H54 (cell line): ENCODE measurements around the gene NTRK3.

Experiments used
- DNase-seq: peaks from one replicate; pipeline ENCODE4 v3.0.0; 2011; ENCODE audit warnings: low spot score, mixed read lengths; ENCODE audit not compliant: insufficient read length
- FAIRE-seq: peaks from 3 replicates; lab custom pipeline; 2011; peaks lifted over from hg19 to GRCh38; lab: Jason Lieb, UNC
- POLR2A ChIP-seq: IDR thresholded peaks from 2 replicates; pipeline ENCODE4 v1.6.1; 2011; ENCODE audit warnings: low read depth, mild to moderate bottlenecking, low read length

The NTRK3 gene

DNA sequence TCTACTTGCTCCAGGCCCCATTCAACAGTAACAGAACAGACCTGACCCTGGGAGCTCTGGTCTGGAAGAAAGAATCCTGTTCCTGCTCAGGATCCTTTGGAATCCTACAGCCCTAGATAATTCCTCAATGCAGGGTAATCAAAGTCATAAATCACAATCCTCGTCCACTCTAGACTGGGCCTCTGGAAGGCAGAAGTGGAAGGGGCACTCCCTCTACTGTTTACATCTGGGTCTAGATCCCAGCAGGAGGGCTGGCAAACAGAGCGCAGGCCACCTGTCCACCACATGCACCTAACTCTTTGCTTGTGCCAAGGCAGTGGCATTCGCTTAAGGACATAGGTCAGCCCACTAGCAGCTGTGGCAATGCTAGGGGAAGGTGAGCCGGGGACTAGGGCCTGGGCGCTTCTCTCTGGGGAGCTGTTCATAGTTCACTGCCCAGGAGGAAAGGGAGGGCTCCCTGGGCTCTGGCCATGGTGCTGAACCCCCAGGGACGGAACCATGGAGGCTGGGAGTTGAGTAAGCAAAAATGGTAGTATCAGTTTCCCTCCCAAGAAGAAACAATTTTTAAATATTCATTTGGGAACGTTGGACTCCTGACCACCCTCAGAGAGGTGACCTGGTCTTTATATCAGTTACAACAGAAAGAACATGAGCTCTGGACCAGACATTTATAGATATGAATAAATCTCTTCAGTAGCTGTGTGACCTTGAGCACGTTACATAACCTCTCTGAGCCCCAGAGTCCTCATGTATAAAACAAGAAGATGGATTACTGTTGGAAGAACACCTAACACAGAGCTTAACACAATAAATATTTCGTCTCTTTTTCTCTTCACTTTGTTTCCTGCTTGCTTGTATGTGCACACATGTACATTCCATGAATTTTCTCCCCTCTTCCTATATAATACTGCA lies 90.2 kb downstream of the NTRK3 start:
- DNase-seq: peak; percentile 6
- no peak for TF ChIP-seq POLR2A
- FAIRE-seq: no peak

DNA sequence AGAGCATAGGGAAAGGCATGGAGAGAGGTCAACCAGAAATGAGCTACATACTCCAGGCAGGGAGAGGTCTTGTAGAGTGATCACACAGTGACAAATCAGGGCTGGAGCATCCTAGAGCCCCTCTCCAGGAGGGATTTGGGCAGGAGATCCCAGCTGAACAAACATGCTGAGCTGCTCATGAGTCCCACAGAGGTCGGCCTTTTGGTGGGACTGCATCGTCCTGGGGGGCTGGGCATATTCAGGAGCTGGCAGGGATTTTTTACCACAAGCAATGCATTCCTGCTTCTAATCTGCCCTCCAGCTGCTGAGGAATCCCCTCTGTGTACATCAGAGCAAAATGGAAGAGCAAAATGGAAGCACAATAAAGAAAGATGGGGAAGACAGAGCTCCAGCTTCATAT lies 94.9 kb downstream of the NTRK3 start:
- DNase-seq (no peak), FAIRE-seq (no peak)
- no peak for TF ChIP-seq POLR2A

GRCh38 chr15:88155310-88155709 lies 101.2 kb downstream of the NTRK3 start:
- no peak for FAIRE-seq
- no peak for DNase-seq
- TF ChIP-seq POLR2A: no peak

GRCh38 chr15:88152672-88153071 lies 103.9 kb downstream of the NTRK3 start:
- TF ChIP-seq POLR2A: no peak
- DNase-seq: no peak
- FAIRE-seq: no peak

- no peak for TF ChIP-seq POLR2A
- DNase-seq: no peak
- no peak for FAIRE-seq
These were observed 108.8 kb downstream of the NTRK3 start for GRCh38 chr15:88147760-88148159.

GRCh38 chr15:88144921-88145653 lies 111.5 kb downstream of the NTRK3 start:
- FAIRE-seq (no peak), DNase-seq (no peak)
- no peak for TF ChIP-seq POLR2A

DNA sequence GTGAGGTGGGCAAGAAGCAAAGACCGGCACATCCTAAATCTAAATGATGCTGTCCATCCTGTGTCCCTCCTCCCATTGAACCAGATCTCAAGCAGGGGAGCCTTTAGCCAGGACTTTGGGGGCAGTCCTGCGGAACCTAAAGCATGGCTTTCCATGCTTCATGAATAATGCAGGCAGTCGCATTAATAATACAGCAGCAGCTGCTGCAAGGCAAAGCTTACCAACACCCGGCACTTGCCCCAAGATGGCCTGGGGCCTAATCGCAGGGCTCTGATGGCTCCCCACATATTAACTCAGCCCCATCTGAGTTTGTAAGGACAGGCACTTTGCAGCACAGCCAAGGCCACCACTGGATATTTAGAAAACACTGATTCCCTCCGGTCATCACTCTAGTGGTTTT lies 114.4 kb downstream of the NTRK3 start:
- FAIRE-seq (no peak), DNase-seq (no peak)
- no peak for TF ChIP-seq POLR2A

- DNase-seq (no peak), FAIRE-seq (no peak)
- no peak for TF ChIP-seq POLR2A
These were observed 115.2 kb downstream of the NTRK3 start for GRCh38 chr15:88141269-88141889.

- no peak for FAIRE-seq
- no peak for DNase-seq
- no peak for TF ChIP-seq POLR2A
These were observed 116.1 kb downstream of the NTRK3 start for GRCh38 chr15:88140398-88140797.

DNA sequence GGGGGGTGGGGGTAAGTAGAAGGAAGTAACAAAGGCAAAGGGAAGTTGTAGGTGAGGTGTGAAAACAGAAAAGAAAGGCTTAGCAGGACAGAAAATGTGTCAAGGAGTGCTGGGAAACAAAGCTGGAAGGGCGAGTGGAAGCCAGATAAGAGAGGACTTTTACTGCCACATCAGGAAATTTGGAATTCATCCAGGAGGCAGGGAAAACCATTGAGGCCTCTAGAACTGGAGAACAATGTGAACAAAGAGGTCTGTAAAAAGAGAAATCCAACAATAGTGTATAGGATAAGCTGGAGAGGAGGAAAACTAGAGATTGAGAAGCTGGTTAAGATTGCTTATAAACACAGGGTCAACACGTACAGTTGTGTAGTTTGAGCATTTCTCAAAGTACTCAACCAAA lies 116.6 kb downstream of the NTRK3 start:
- DNase-seq: no peak
- TF ChIP-seq POLR2A: no peak
- FAIRE-seq: no peak

- FAIRE-seq: no peak
- TF ChIP-seq POLR2A: no peak
- DNase-seq: no peak
These were observed 122.7 kb downstream of the NTRK3 start for GRCh38 chr15:88133795-88134194.

DNA sequence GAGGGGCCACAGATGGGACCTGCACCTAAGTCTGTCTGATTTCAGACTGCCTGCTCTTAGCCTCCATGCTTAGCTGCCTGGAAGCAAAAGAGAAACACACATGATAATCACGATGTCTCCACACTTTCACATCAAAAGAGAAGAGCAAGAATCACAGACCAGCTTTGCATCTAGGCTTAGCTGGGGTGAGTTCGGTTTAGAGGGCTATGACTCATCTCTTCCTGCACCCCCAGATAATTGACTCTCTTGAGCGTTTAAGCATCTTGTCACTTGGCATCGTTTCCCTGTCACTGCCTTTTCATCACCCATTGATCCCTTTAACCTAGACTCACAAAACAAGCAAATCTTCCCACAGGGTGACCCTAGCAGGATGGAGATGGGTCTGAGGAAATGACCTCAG lies 124.0 kb downstream of the NTRK3 start:
- FAIRE-seq (no peak), DNase-seq (no peak)
- TF ChIP-seq POLR2A: no peak

GRCh38 chr15:88131937-88132336 lies 124.6 kb downstream of the NTRK3 start:
- no peak for FAIRE-seq
- no peak for DNase-seq
- TF ChIP-seq POLR2A: no peak

DNA sequence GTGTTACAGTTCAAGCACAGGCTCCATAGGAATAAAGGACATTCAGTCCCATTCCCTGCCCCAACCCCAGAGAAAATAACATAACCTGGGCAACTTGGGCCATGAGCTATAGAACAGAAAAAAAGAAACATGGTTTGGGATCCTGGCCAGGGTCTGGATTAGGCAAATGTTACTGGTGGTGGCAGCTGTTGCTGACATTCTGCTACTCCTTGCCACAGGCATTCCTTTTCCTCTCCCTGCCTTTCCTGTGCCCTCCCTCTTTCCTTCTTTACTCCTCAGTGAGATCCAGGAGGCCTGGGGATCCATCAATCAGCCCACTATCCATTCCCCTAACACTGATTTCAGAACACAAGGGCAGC lies 129.1 kb downstream of the NTRK3 start:
- FAIRE-seq: no peak
- TF ChIP-seq POLR2A: no peak

More for the DNA sequence above, 129.1 kb downstream of the NTRK3 start:
- no peak for DNase-seq
